DMS 273 treated with DMSO at 0.1 percent for 48 hours (cell line): ENCODE measurements around the gene KIF2C.
"Not testable (repeated sequence)": the region's sequence is repeated elsewhere in the genome, so short reads cannot be mapped to it uniquely, and the experiment has no call there.

ENCODE experiments used
- DNase-seq: peaks from one replicate; lab custom pipeline; 2025; lab: John Stamatoyannopoulos, UW

KIF2C gene

DNA sequence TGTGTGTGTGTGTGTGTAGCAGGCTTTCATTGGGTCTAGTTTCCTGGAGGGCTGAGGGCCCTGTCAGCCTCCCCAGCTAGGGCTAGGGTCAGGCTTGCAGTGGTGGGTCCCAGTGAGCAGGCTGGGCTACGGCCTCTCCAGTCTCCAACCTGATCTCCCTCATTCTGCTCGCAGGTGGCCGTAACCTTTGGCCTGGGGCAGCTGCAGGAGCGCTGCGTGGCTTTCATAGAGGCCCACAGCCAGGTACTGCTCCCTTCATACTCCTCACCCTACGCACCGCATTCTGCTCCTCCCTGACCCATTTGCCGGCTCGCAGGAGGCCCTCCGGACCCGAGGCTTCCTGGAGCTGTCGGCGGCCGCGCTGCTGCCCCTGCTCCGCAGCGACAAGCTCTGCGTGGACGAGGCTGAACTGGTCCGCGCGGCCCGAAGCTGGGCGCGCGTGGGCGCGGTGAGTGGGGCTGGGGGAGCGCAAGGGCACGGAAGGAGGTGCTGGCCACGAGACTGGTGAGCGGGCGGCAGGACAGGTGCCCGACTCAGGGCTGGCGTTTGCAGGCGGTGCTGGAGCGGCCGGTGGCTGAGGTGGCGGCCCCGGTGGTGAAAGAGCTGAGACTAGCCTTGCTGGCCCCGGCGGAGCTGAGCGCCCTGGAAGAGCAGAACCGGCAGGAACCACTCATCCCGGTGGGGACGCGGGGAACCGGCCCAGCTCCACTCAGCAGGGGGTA, 73.3 kb downstream of the KIF2C start:
- DNase-seq: no peak

DNA sequence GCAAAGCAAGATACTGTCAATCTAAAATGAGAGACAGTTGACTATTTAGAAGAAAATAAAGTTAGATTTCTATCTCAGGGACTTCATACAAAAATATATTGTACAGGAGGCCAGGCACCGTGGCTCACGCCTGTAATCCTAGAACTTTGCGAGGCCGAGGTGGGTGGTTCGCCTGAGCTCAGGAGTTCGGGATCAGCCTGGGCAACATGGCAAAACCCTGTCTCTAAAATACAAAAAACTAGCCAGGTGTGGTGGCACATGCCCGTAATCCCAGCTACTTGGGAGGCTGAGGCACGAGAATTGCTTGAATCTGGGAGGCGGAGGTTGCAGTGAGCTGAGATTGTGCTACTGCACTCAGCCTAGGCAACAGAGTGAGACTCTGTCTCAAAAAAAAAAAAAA, 76.3 kb downstream of the KIF2C start:
- not testable (repeated sequence) for DNase-seq

DNA sequence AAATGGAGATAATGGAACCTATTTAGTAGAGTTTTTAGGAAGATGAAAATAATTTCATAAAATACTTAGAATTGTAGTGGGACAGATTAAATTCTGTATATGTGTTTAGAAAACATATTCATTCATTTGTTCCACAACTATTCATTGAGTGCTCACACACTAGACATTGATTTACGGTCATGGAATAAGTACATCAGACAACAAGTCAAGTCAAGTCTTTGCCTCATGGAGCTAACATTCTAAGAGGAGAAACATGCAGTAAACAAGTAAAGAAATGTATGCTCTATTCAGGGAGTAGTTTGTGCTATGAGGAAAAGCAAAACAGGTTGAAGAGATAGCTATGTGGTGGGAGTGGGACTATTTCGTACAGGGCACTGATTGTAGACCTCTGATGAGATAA, 77.7 kb downstream of the KIF2C start:
- DNase-seq: no peak
